HEK293 (cell line): ENCODE measurements around the gene TNFRSF25.

Experiments used
- CTCF ChIA-PET: fragments of 350-600 bp; formaldehyde crosslinking; extraction: SDS; loops from one replicate; lab custom pipeline; 2021; ENCODE audit warnings: antibody characterized with exemption; lab: Yijun Ruan, JAX
- POLR2A ChIA-PET: fragments of 300-600 bp; formaldehyde crosslinking; extraction: SDS; loops from one replicate; lab custom pipeline; 2020; ENCODE audit warnings: antibody characterized with exemption, inconsistent platforms; lab: Yijun Ruan, JAX
- H3K27ac ChIP-seq: fragments of 200-500 bp; sonication (Bioruptor generic); 2 replicates; pipeline ENCODE4 v1.5.1; 2014; ENCODE audit warnings: low read depth, low read length, control low read depth, inconsistent platforms; ENCODE audit errors: extremely low read depth
- H3K36me3 ChIP-seq, 2 experiments: fragments of 200-500 bp in 1 of 2; sonication (Bioruptor generic) in 1 of 2; 1 replicate in 1 of 2; 2 replicates in 1 of 2; pipeline ENCODE4 v1.5.1; 2014 to 2017; ENCODE audit warnings: inconsistent platforms in 2 of 2, low read length in 2 of 2; ENCODE audit not compliant: control insufficient read depth in 2 of 2, insufficient read depth in 1 of 2
- H3K4me1 ChIP-seq: fragments of 200-500 bp; sonication (Bioruptor generic); 2 replicates; pipeline ENCODE4 v1.5.1; 2014; ENCODE audit warnings: mild to moderate bottlenecking, low read length, inconsistent platforms; ENCODE audit not compliant: control insufficient read depth, insufficient read depth
- H3K4me3 ChIP-seq: 2 replicates; pipeline ENCODE4 v1.5.1; 2011; ENCODE audit warnings: low read depth, mild to moderate bottlenecking, control low read depth, low read length, moderate library complexity
- H3K9me3 ChIP-seq: fragments of 200-500 bp; sonication (Bioruptor generic); 2 replicates; pipeline ENCODE4 v1.5.1; 2014; ENCODE audit warnings: low read depth, low read length, inconsistent platforms; ENCODE audit not compliant: control insufficient read depth, insufficient read depth
- MZF1 ChIP-seq: fragments of 450-650 bp; formaldehyde crosslinking; IDR thresholded peaks from 2 replicates; pipeline ENCODE4 v1.5.1; 2017; ENCODE audit warnings: missing biosample characterization, missing genetic modification characterization, borderline replicate concordance
- PBX3 ChIP-seq: sonication (generic); formaldehyde crosslinking; IDR thresholded peaks from 2 replicates; pipeline ENCODE4 v1.8.1; 2022; ENCODE audit warnings: mild to moderate bottlenecking, moderate library complexity, missing genetic modification reagents
- PRDM4 ChIP-seq: fragments of 450-650 bp; formaldehyde crosslinking; IDR thresholded peaks from 2 replicates; pipeline ENCODE4 v1.5.1; 2017; ENCODE audit warnings: missing biosample characterization, missing genetic modification characterization
- ZBTB11 ChIP-seq: fragments of 450-650 bp; formaldehyde crosslinking; conservative IDR thresholded peaks from 2 replicates; pipeline ENCODE4 v1.5.1; 2016; ENCODE audit warnings: low read depth, missing biosample characterization, missing genetic modification characterization
- ZBTB49 ChIP-seq: fragments of 450-650 bp; formaldehyde crosslinking; IDR thresholded peaks from 2 replicates; pipeline ENCODE4 v1.5.1; 2016; ENCODE audit warnings: missing biosample characterization, missing genetic modification characterization, low read depth
- ZFP3 ChIP-seq: fragments of 450-650 bp; formaldehyde crosslinking; IDR thresholded peaks from 2 replicates; pipeline ENCODE4 v1.5.1; 2016; ENCODE audit warnings: low read depth, missing biosample characterization, missing genetic modification characterization
- ZNF146 ChIP-seq: fragments of 450-650 bp; formaldehyde crosslinking; IDR thresholded peaks from 2 replicates; pipeline ENCODE4 v1.5.1; 2016; ENCODE audit warnings: missing biosample characterization, missing genetic modification characterization
- ZNF18 ChIP-seq: fragments of 450-650 bp; formaldehyde crosslinking; IDR thresholded peaks from 2 replicates; pipeline ENCODE4 v1.5.1; 2016; ENCODE audit warnings: missing biosample characterization, missing genetic modification characterization
- ZNF274 ChIP-seq, 2 experiments: fragments of 200-500 bp in 1 of 2; fragments of 450-650 bp in 1 of 2; sonication (Bioruptor generic) in 1 of 2; formaldehyde crosslinking in 1 of 2; IDR thresholded peaks; 2 replicates each; pipeline versions ENCODE4 v1.5.1 to v1.6.1; 2014 to 2016; ENCODE audit warnings: borderline replicate concordance in 1 of 2, inconsistent platforms in 1 of 2, low read length in 1 of 2, missing biosample characterization in 1 of 2, missing genetic modification characterization in 1 of 2
- ZNF311 ChIP-seq: fragments of 450-650 bp; formaldehyde crosslinking; IDR thresholded peaks from 2 replicates; pipeline ENCODE4 v1.5.1; 2017; ENCODE audit warnings: missing biosample characterization, missing genetic modification characterization, borderline replicate concordance
- ZNF335 ChIP-seq: fragments of 450-650 bp; formaldehyde crosslinking; conservative IDR thresholded peaks from 2 replicates; pipeline ENCODE4 v1.5.1; 2016; ENCODE audit warnings: missing biosample characterization, missing genetic modification characterization
- ZNF473 ChIP-seq: fragments of 450-650 bp; formaldehyde crosslinking; IDR thresholded peaks from 2 replicates; pipeline ENCODE4 v1.5.1; 2017; ENCODE audit warnings: missing biosample characterization, missing genetic modification characterization
- ZNF558 ChIP-seq: fragments of 450-650 bp; formaldehyde crosslinking; IDR thresholded peaks from 2 replicates; pipeline ENCODE4 v1.5.1; 2016; ENCODE audit warnings: missing biosample characterization, missing genetic modification characterization
- ZNF580 ChIP-seq: fragments of 450-650 bp; formaldehyde crosslinking; IDR thresholded peaks from 2 replicates; pipeline ENCODE4 v1.5.1; 2016; ENCODE audit warnings: missing biosample characterization, missing genetic modification characterization
- ZNF629 ChIP-seq: fragments of 450-650 bp; formaldehyde crosslinking; IDR thresholded peaks from 2 replicates; pipeline ENCODE4 v1.5.1; 2017; ENCODE audit warnings: missing biosample characterization, missing genetic modification characterization
- ZNF645 ChIP-seq: fragments of 450-650 bp; formaldehyde crosslinking; IDR thresholded peaks from 2 replicates; pipeline ENCODE4; 2016; ENCODE audit warnings: missing biosample characterization, missing genetic modification characterization

TNFRSF25 gene

GRCh38 chr1:6505367-6506209 lies 39.6 kb upstream of the TNFRSF25 start:
- H3K36me3 ChIP-seq: no peaks in the 10 kb centered on the region
- no peak overlapping the region for H3K4me3 ChIP-seq
- ChIA-PET CTCF (interaction anchor here (0.7 to 1.0 kb wide), 3 partner anchors 16 to 24 kb away, joined by 3 to 7 read pairs (median 4); no protein-coding TSS in a partner anchor), POLR2A (interaction anchor here (0.6 to 1.3 kb wide), 2 partner anchors 15 to 86 kb away, joined by 3 to 4 read pairs; partner anchors contain the start of gene HES2)
- H3K27ac ChIP-seq: no peak overlapping the region
- TF ChIP-seq MZF1 (no peak), ZBTB49 (no peak), ZNF629 (tag by site-specific recombination) (no peak), ZNF311 (no peak), ZNF274 (IDR thresholded peaks at IDR 0.05; ENCODE audit: low read length) (no peak), ZNF274 (tag by site-specific recombination; IDR thresholded peaks at IDR 0.05; ENCODE audit: borderline replicate concordance) (no peak), ZNF473 (tag by site-specific recombination) (no peak), ZBTB11 (no peak), ZNF580 (no peak), ZNF335 (no peak), ZNF645 (tag by site-specific recombination) (no peak), PRDM4 (tag by site-specific recombination) (no peak), ZNF558 (tag by site-specific recombination) (no peak), ZNF18 (tag by site-specific recombination) (no peak), ZNF146 (tag by site-specific recombination) (no peak), PBX3 (CRISPR knock-in tag) (no peak), ZFP3 (tag by site-specific recombination) (no peak)
- no peaks in the 10 kb centered on the region for H3K9me3 ChIP-seq
- no peaks in the 10 kb centered on the region for H3K4me1 ChIP-seq
